ENCODE measurements around the gene ALX4.

- TF ChIP-seq CTCF (IDR thresholded peaks at IDR 0.05) (no peak), POLR2A (IDR thresholded peaks at IDR 0.05) (no peak)
Measured at GRCh38 chr11:44359162-44359561, 49.2 kb upstream of the ALX4 start.

Data from Peyer's patch (tissue), 4 donors.